ENCODE data around the gene CECR2. TPM values are rescaled to one million over a fixed set of nuclear protein-coding genes. Genes with fewer than 3 reads are reported as not detected.

Gene CECR2
- total and polyA plus RNA-seq, 12 donors: 1.1 to 9.1 (median 6.3) TPM

DNA sequence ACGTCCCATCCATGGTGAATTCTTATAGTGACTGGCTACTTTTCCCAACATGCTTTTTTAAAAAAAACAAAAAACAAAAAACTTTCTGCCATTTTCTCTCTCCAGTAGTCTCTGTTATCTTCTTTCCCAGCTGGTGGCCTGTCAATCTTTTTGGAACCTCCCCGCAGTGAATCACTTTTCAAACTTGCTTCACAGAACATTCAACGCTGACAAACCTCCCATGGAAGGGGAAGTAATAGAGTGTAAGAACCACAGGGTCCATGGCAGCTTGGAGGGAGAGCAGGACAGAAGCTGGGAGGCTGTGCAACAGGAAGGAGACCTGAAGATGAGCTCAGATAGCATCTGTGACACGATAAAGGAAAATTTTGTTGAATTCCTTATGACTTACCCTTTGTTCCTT is 9.8 kb upstream of the CECR2 start:
- intact Hi-C loops (cut with DNase I): no loop called here
- DNase-seq: no peak
- H3K36me3 ChIP-seq: no peaks in the 10 kb centered on the region
- no peak overlapping the region for H3K27ac ChIP-seq
- 49 to 54% methylated on average over 4 of the region's 4 CpGs for WGBS, 2 donors
- H3K9me3 ChIP-seq: no peaks in the 10 kb centered on the region
- no peaks in the 10 kb centered on the region for H3K4me1 ChIP-seq
- H3K4me3 ChIP-seq: no peak overlapping the region
- no peak for ATAC-seq
- peaks cover 0 to 6% (median 0%) of the 10 kb centered on the region in 7 donors for H3K27me3 ChIP-seq
- TF ChIP-seq, protein P1, sequence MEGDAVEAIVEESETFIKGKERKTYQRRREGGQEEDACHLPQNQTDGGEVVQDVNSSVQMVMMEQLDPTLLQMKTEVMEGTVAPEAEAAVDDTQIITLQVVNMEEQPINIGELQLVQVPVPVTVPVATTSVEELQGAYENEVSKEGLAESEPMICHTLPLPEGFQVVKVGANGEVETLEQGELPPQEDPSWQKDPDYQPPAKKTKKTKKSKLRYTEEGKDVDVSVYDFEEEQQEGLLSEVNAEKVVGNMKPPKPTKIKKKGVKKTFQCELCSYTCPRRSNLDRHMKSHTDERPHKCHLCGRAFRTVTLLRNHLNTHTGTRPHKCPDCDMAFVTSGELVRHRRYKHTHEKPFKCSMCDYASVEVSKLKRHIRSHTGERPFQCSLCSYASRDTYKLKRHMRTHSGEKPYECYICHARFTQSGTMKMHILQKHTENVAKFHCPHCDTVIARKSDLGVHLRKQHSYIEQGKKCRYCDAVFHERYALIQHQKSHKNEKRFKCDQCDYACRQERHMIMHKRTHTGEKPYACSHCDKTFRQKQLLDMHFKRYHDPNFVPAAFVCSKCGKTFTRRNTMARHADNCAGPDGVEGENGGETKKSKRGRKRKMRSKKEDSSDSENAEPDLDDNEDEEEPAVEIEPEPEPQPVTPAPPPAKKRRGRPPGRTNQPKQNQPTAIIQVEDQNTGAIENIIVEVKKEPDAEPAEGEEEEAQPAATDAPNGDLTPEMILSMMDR (IDR thresholded peaks at IDR 0.05): no peak

DNA sequence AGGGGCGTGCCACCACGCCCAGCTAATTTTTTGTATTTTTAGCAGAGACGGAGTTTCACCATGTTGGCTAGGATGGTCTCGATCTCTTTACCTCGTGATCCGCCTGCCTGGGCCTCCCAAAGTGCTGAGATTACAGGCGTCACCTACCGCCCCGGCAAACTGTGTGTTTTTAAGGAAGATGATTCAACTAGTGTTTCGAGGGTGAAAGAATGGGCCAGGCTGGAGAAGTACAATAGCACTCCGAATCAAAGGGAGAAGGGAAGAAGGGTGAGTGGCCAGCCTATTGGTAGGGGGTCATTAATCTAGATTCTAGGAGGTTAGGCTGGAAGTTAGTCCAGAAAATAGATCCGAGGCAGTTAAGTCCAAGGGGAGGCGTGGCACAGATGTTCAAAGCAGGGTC is 2.9 kb upstream of the CECR2 start:
- intact Hi-C loops (cut with DNase I): loop anchor here in 9 of 10 donors (2.0 to 10.0 kb wide), 10 partner anchors 108 to 292 kb away; no protein-coding TSS in a partner anchor
- 84% methylated on average over 13 of the region's 13 CpGs for WGBS, 2 donors
- ATAC-seq: no peak
- H3K9me3 ChIP-seq: no peaks in the 10 kb centered on the region
- H3K4me1 ChIP-seq: peaks cover 0 to 29% (median 18%) of the 10 kb centered on the region in 9 donors
- H3K4me3 ChIP-seq: no peak overlapping the region
- DNase-seq: no peak
- H3K27me3 ChIP-seq: peaks cover 0 to 61% (median 6%) of the 10 kb centered on the region in 7 donors
- H3K36me3 ChIP-seq: no peaks in the 10 kb centered on the region
- TF ChIP-seq, protein P1 (IDR thresholded peaks at IDR 0.05): no peak
- H3K27ac ChIP-seq: no peak overlapping the region

DNA sequence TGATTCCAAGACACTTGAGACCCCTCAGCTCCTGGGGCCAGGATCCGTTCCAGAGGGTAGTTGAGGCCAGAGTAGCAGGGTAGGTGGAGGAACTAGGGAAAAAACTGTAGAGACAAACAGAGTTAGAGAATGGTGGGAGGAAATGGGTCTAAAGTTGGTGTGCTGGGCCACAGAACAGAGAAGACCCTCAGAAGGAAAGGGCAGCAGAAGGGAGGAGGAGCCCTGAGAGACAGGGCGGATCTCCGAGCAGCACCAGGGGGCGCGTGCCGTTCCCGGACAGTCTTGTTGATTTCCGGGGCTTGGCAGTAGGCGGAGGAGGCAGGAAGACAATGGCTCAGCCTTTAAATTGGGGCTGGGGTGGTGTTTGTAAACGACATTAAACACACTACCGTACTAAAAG is 2.4 kb upstream of the CECR2 start:
- 12 to 15% methylated on average over 11 of the region's 11 CpGs for WGBS, 2 donors
- no peak overlapping the region for H3K27ac ChIP-seq
- peak overlapping the region in 3 of 10 donors; percentile 34 to 80 (median 37) for H3K4me3 ChIP-seq

DNA sequence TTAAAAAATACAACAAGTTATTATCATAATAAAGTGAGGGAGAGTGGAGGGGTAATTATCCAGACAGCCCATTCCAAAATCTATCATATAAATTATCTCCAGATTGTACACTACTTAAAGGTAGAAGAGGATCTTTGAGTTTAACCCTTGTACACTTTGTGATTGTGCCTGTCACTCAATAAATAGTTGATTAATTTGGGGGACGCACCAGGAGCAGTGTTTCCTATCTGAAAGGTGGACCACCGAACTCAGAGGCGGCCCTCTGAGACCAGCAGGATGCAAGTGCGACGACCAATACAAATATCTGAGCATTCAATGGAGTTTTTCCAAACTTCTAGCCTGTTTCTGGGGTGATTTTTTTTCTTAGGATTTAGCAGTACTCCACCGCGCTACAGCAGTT is 1.1 kb upstream of the CECR2 start:
- H3K27ac ChIP-seq: peak overlapping the region in 9 of 10 donors; percentile 64 to 90 (median 84)
- ATAC-seq (no peak), DNase-seq (no peak)
- H3K9me3 ChIP-seq: no peaks in the 10 kb centered on the region
- intact Hi-C loops (cut with DNase I): loop anchor here in 9 of 10 donors (5.0 to 10.0 kb wide), 9 partner anchors 107 to 293 kb away; no protein-coding TSS in a partner anchor
- H3K27me3 ChIP-seq: peaks cover 0 to 79% (median 5%) of the 10 kb centered on the region in 7 donors
- peaks cover 0 to 29% (median 19%) of the 10 kb centered on the region in 9 donors for H3K4me1 ChIP-seq
- peak overlapping the region in 9 of 10 donors; percentile 55 to 88 (median 75) for H3K4me3 ChIP-seq
- WGBS, 2 donors: 7 to 11% methylated on average over 7 of the region's 7 CpGs
- no peaks in the 10 kb centered on the region for H3K36me3 ChIP-seq
- TF ChIP-seq, protein P1 (IDR thresholded peaks at IDR 0.05): no peak

More for the DNA sequence above, 2.4 kb upstream of the CECR2 start:
- Histone ChIP-seq H3K36me3 (no peaks in the 10 kb centered on the region), H3K4me1 (peaks cover 0 to 29% (median 19%) of the 10 kb centered on the region in 9 donors), H3K9me3 (no peaks in the 10 kb centered on the region), H3K27me3 (peaks cover 0 to 66% (median 6%) of the 10 kb centered on the region in 7 donors)
- TF ChIP-seq, protein P1 (IDR thresholded peaks at IDR 0.05): peak in 8 of 9 donors; percentile 35 to 67 (median 50)
- intact Hi-C loops (cut with DNase I): loop anchor here in 9 of 10 donors (2.0 to 10.0 kb wide), 10 partner anchors 108 to 292 kb away; no protein-coding TSS in a partner anchor
- DNase-seq (peak; percentile 53 to 68), ATAC-seq (peak in 5 of 8 donors; percentile 41 to 60 (median 49))
